H54 (cell line): Measurements from ENCODE around the gene DLG2.
"Not testable (repeated sequence)": the region's sequence is repeated elsewhere in the genome, so short reads cannot be mapped to it uniquely, and the experiment has no call there.

ENCODE experiments used
- DNase-seq: peaks from one replicate; pipeline ENCODE4 v3.0.0; 2011; ENCODE audit warnings: low spot score, mixed read lengths; ENCODE audit not compliant: insufficient read length
- FAIRE-seq: peaks from 3 replicates; lab custom pipeline; 2011; peaks lifted over from hg19 to GRCh38; lab: Jason Lieb, UNC
- POLR2A ChIP-seq: IDR thresholded peaks from 2 replicates; pipeline ENCODE4 v1.6.1; 2011; ENCODE audit warnings: low read depth, mild to moderate bottlenecking, low read length

DLG2 gene

GRCh38 chr11:83600661-83601060, 2026.5 kb downstream of the DLG2 start:
- FAIRE-seq = no peak
- DNase-seq = no peak
- TF ChIP-seq POLR2A = no peak

DNA sequence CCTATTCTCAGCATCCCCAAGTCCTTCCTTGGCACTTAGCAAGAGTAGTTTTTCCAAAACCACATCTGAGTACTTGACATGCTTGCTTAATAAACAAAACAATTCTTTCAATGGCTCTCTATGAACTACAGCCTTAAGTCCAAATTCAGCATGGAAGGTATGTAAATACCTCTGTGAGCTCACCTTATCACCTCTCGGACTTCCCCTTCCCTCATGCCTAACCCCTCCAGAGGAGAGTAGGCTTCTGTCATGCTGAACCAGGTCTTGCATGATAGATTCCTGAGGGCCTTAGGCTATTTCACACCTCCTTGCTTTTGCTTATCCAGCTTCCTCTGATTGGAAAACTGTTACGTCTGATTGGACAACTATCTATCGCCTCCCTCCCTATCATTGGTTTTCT, 2028.1 kb downstream of the DLG2 start:
- DNase-seq = no peak
- FAIRE-seq = no peak
- no peak for TF ChIP-seq POLR2A

DNA sequence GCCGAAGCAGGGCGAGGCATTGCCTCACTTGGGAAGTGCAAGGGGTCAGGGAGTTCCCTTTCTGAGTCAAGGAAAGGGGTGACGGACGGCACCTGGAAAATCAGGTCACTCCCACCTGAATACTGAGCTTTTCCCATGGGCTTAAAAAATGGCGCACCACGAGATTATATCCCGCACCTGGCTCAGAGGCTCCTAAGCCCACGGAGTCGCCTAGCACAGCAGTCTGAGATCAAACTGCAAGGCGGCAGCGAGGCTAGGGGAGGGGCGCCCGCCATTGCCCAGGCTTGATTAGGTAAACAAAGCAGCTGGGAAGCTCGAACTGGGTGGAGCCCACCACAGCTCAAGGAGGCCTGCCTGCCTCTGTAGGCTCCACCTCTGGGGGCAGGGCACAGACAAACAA, 2039.3 kb downstream of the DLG2 start:
- not testable (repeated sequence) for FAIRE-seq, DNase-seq

- TF ChIP-seq POLR2A = no peak
- peak; percentile 8 for DNase-seq
- FAIRE-seq = peak; percentile 96
These were observed 2043.3 kb downstream of the DLG2 start for GRCh38 chr11:83583757-83584366.

- DNase-seq (no peak), FAIRE-seq (no peak)
- TF ChIP-seq POLR2A = no peak
These were observed 2052.6 kb downstream of the DLG2 start for GRCh38 chr11:83574519-83574918.

DNA sequence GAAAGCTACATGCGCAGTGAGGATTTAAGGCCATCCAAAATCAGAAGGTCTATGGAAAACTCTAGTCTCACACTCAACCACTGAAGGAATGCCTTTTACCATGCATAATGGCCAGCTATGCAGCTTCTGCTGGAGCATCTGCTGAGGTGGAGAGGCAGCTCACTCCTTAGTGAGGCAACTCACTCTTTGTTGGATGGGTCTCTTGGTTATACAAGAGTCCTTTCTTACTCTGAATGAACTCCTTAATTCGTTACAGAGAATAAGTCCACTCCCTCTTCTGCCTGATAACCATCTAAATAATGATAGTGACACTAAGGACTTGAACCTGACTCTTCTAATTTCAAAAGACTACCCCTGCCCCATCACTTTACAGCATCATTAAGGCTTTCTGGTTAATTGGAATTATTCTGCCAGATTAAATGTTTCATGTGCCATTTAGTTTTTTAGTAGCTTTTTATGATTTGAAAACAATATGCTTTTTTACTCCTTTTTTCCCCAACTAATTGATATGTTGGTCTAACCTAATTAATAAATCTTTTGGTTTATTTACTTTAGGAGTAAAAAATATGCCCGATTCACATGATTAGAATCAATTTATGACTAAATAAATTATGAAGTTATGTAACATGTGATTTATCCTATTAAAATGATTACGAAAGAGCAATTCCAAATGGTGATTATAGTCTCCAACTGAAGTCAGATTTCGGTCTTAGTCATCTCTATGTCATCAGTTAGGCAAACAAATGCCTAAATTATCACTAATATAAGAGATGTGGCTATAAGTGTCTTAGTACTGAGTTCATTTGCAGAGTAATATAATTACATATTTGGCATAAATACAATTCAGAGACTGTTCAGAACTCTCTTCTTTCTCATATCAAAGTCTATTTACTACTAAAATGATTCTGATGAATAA, 2054.3 kb downstream of the DLG2 start:
- FAIRE-seq (no peak), DNase-seq (no peak)
- no peak for TF ChIP-seq POLR2A

GRCh38 chr11:83571302-83571701, 2055.8 kb downstream of the DLG2 start:
- TF ChIP-seq POLR2A = no peak
- FAIRE-seq (no peak), DNase-seq (no peak)

GRCh38 chr11:83569134-83569805, 2057.9 kb downstream of the DLG2 start:
- no peak for FAIRE-seq
- DNase-seq = no peak
- TF ChIP-seq POLR2A = no peak

GRCh38 chr11:83568516-83568915, 2058.6 kb downstream of the DLG2 start:
- DNase-seq (no peak), FAIRE-seq (peak; percentile 15)
- TF ChIP-seq POLR2A = no peak

- no peak for TF ChIP-seq POLR2A
- no peak for DNase-seq
- FAIRE-seq = peak; percentile 43
These were observed 2060.2 kb downstream of the DLG2 start for GRCh38 chr11:83566950-83567349.

DNA sequence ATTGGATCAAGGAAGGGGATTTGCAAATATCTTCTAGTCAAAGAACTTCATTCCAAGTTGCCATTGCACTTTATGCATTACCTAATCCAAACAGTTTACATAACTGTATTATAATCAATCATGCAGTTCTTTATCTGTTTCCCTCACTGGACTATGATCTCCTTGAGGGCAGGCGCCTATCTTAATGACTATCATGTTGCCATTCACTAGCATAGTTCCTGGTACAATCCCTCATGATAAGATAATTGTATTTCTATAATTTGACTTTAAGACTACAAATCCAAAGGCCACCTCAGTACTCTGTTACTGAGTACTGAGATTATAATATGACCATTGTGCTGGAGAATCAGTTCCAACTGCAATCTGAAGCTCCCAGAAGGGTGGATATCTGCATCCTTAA, 2062.3 kb downstream of the DLG2 start:
- FAIRE-seq (no peak), DNase-seq (no peak)
- TF ChIP-seq POLR2A = no peak

GRCh38 chr11:83558281-83558680, 2068.9 kb downstream of the DLG2 start:
- FAIRE-seq = no peak
- no peak for TF ChIP-seq POLR2A

DNA sequence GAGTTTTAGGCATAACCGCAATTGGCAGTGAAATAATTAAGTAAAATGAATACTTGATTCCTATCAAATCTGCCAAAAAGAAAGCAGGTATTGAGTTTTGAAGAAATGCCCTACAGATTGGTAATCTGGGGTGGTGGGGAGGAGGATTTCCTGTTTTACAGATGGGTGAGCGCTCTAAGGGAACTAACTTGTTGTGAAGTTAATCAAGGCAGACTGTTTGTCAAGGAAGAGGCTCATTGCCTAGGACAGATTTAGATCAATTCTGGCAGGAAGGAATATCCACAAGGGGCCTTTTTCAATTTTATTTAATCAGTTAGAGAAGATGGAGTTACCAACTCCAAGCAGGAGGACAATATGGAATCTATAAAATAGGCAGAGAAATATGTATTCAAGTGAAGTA, 2069.5 kb downstream of the DLG2 start:
- no peak for FAIRE-seq

More at GRCh38 chr11:83558281-83558680, 2068.9 kb downstream of the DLG2 start:
- DNase-seq = no peak

GRCh38 chr11:83554876-83555275, 2072.3 kb downstream of the DLG2 start:
- no peak for TF ChIP-seq POLR2A
- no peak for DNase-seq
- FAIRE-seq = no peak

More for the DNA sequence above, 2069.5 kb downstream of the DLG2 start:
- no peak for DNase-seq
- TF ChIP-seq POLR2A = no peak
